Body of pancreas (tissue), 4 donors: ENCODE results near the gene KNOP1. TPM values are rescaled to one million over a fixed set of nuclear protein-coding genes. Genes with fewer than 3 reads are reported as not detected.

Source experiments
- ATAC-seq: fragments of 150-250 bp; one replicate; pipeline ENCODE4 v1.9.1; 2016
- DNase-seq, 4 donors: peaks; one replicate each; pipeline ENCODE4 v3.0.0-alpha.2; 2019
- H3K27ac ChIP-seq, 4 donors: fragments of 200-600 bp; sonication (generic); 1 replicate in 3 of 4; 2 replicates in 1 of 4; pipeline versions ENCODE4 v1.5.1 to v1.6.1; 2016 to 2019; ENCODE audit warnings: mild to moderate bottlenecking in 1 of 4, mixed read lengths in 1 of 4, moderate library complexity in 1 of 4
- H3K27me3 ChIP-seq, 2 donors: fragments of 200-600 bp; sonication (generic); one replicate each; pipeline ENCODE4 v1.6.0; 2016; ENCODE audit warnings: mild to moderate bottlenecking in 1 of 2
- H3K36me3 ChIP-seq, 2 donors: fragments of 200-600 bp; sonication (generic); replicated peaks in 1 of 2; 2 replicates each; pipeline ENCODE4 v1.5.1; 2016; ENCODE audit warnings: low read depth in 2 of 2; ENCODE audit not compliant: insufficient read depth in 1 of 2
- H3K4me1 ChIP-seq: fragments of 200-600 bp; sonication (generic); one replicate; pipeline ENCODE4 v1.6.0; 2016
- H3K4me3 ChIP-seq, 2 donors: fragments of 200-600 bp; sonication (generic); 1 replicate in 1 of 2; 2 replicates in 1 of 2; pipeline ENCODE4 v1.5.1; 2016 to 2019
- H3K9me3 ChIP-seq, 3 donors: fragments of 200-600 bp; sonication (generic); 1 replicate in 2 of 3; 2 replicates in 1 of 3; pipeline ENCODE4 v1.5.1; 2016
- POLR2A ChIP-seq, 3 donors: fragments of 450-650 bp; IDR thresholded peaks; one replicate each; pipeline ENCODE4 v1.6.1; 2016; ENCODE audit warnings: antibody characterized with exemption in 3 of 3, mild to moderate bottlenecking in 2 of 3
- WGBS, 2 donors: methylation state at CpG; one replicate each; pipeline ENCODE4 v1.1.5; 2017; 5-methylcytosine and 5-hydroxymethylcytosine counted together
- intact Hi-C: fragments of 100-400 bp; cut with DNase I; formaldehyde crosslinking; loops from one replicate; pipeline ENCODE4 v1.15.1; 2023
- total RNA-seq, 2 donors: library from RNA; depleted of rRNA; stranded (reverse); fragments of >200 nt; gene quantifications; one replicate each; pipeline ENCODE4 v1.1.0, GENCODE V29; 2016
- TF ChIP-seq, protein P1 (sequence below), 7 experiments: fragments of 450-650 bp in 4 of 7; fragments of 200-600 bp in 3 of 7; sonication (generic) in 3 of 7; IDR thresholded peaks; one replicate each; pipeline ENCODE4 v1.5.1; 2016 to 2019; ENCODE audit warnings: antibody characterized with exemption in 7 of 7

The KNOP1 gene
- total RNA-seq, 2 donors from 2014 or later = 8.6 to 12.2 TPM

DNA sequence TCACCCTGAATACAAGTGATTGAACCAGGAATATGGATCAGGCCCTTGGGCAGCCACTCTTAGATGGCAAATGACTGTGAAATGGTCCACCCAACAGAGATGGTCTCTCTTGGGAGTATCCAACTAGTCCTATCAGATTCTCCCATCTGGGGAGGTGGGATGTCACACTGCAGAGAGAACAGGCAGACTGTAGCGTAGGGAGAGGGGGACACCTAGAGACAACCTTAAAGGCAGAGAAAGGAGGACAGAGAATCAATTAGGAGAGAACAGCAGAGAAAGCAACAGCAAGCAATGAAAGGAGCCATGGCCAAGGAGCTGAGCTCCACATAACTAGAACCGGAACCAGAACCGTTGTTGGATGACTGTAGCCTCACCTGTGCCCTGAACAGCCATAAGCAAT is 37.2 kb upstream of the KNOP1 start:
- no peak for DNase-seq
- no peak for ATAC-seq
- H3K9me3 ChIP-seq = no peaks in the 10 kb centered on the region
- H3K27me3 ChIP-seq = no peaks in the 10 kb centered on the region
- TF ChIP-seq POLR2A (IDR thresholded peaks at IDR 0.05) = no peak
- TF ChIP-seq, protein P1, sequence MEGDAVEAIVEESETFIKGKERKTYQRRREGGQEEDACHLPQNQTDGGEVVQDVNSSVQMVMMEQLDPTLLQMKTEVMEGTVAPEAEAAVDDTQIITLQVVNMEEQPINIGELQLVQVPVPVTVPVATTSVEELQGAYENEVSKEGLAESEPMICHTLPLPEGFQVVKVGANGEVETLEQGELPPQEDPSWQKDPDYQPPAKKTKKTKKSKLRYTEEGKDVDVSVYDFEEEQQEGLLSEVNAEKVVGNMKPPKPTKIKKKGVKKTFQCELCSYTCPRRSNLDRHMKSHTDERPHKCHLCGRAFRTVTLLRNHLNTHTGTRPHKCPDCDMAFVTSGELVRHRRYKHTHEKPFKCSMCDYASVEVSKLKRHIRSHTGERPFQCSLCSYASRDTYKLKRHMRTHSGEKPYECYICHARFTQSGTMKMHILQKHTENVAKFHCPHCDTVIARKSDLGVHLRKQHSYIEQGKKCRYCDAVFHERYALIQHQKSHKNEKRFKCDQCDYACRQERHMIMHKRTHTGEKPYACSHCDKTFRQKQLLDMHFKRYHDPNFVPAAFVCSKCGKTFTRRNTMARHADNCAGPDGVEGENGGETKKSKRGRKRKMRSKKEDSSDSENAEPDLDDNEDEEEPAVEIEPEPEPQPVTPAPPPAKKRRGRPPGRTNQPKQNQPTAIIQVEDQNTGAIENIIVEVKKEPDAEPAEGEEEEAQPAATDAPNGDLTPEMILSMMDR (IDR thresholded peaks at IDR 0.05) = no peak
- peak overlapping the region in 3 of 4 donors; percentile 62 to 81 (median 81) for H3K27ac ChIP-seq
- intact Hi-C loops = no loop called here
- no peak overlapping the region for H3K4me3 ChIP-seq
- peaks cover 31% of the 10 kb centered on the region for H3K4me1 ChIP-seq
- WGBS, 2 donors = 89 to 100% methylated on average over 3 of the region's 3 CpGs
- H3K36me3 ChIP-seq = no peaks in the 10 kb centered on the region

DNA sequence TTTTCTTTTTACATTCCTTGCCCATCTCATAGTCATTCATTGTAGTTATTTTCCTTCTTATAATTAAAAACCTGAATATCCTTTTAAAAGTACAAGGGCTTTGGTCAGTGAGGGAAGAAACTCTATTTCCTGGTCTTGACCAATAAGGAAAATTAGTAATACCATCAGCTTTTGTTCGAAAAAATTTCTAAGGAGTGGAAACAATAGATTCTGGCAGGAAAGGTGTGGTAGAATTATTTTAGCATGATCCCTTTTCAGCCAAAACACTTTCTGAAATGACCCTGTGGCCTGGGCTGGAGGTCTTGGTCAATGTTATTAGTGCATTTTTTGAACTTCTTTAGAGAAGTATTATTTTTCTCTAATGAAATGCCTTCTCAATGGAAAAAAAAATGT is 36.6 kb upstream of the KNOP1 start:
- peaks cover 38% of the 10 kb centered on the region for H3K4me1 ChIP-seq
- H3K36me3 ChIP-seq = no peaks in the 10 kb centered on the region
- TF ChIP-seq, protein P1 (IDR thresholded peaks at IDR 0.05) = no peak
- no peak for TF ChIP-seq POLR2A (IDR thresholded peaks at IDR 0.05)
- H3K27ac ChIP-seq = peak overlapping the region in 3 of 4 donors; percentile 62 to 81 (median 81)
- no peak for DNase-seq
- ATAC-seq = peak; percentile 22
- 46 to 50% methylated on average over 1 of the region's 1 CpG for WGBS, 2 donors
- H3K27me3 ChIP-seq = no peaks in the 10 kb centered on the region
- intact Hi-C loops = no loop called here
- H3K4me3 ChIP-seq = no peak overlapping the region
- no peaks in the 10 kb centered on the region for H3K9me3 ChIP-seq

DNA sequence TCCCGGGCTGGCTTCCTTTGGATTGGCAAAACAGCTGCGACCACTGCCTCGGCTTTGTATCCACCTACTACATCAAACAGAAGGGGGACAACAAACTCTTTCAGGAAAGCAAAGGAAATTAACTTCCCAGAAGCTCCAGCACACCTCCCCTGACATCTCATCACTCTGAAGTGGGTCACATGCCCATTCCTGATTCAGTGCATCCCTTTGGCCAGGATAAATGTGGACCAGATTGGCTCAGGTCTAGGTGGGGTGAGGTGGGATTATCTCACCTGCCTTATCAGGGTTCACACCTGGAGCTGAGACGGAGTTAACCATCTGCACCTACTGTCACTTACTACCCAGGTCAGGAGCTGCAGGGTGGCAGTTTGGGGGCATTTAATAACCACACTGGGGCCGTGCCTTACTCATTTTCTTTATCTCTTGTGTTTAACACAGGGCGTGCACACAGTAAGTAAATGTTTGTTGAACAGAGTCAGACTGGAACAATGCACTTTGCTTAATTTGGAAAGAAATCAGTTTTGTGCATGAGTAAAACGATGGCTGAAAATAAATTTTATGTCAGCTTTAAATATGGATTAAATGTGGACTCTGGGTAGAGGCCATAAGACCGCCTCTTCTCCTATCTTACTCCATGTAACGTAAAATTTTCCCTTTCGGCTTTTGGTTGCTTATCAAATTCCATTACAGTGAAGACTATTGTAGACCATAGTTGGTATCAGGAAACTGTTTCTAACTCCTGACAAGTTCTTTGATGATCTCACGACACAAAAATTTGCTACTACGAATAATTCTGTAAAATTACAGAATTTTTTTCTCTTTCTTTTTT is 36.0 kb upstream of the KNOP1 start:
- Histone ChIP-seq H3K4me3 (no peak overlapping the region), H3K27me3 (no peaks in the 10 kb centered on the region), H3K27ac (peak overlapping the region; percentile 62 to 85 (median 81)), H3K9me3 (no peaks in the 10 kb centered on the region), H3K4me1 (peaks cover 44% of the 10 kb centered on the region), H3K36me3 (no peaks in the 10 kb centered on the region)
- ATAC-seq (peak; percentile 87), DNase-seq (peak in 3 of 4 donors; percentile 18 to 33 (median 24))
- WGBS, 2 donors = 22 to 30% methylated on average over 12 of the region's 12 CpGs
- TF ChIP-seq, protein P1 (IDR thresholded peaks at IDR 0.05) = no peak
- TF ChIP-seq POLR2A (IDR thresholded peaks at IDR 0.05) = no peak
- intact Hi-C loops = no loop called here

DNA sequence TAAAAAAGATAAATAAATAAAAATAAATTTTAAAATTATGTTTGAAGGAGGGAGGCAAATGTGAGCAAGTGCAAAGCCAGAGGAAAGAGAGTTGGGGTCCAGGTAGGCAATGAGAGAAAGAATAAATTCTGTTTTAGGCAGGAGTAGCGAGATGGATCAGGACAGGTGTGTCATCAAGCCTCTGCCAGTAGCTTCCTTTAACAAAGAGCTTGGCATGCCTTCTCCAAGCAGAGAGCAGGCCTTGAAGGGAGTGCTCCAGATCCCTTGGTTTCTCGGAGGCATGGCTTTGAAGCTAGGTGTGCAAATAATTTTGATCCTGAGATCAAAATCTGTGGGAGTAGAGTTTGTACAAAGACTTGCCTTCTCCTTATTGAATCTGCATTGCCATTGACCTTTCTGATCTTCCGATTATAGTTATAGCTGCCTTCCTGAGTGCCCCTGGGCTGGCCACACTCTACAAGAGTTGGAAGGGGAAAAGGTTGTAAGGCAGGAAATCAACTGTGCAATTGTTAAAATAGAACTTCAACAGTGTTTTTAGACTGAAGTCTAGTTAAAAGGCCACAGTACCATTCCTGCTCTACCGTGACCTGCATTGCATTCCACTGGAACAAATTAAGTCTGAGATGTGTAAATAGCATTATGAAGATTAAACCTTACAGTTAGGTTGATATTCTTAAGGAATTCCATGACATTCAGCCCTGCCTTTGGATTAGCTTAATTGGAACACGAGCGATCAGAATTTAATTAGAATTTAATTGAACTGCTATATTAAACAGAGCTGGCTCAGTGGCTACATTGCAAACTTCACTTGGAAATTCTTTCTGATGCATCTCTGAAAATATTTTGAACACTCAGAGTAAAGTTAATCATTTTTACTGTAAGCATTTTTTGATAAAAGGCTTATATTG is 33.7 kb upstream of the KNOP1 start:
- DNase-seq = no peak
- Histone ChIP-seq H3K36me3 (no peaks in the 10 kb centered on the region), H3K27ac (peak overlapping the region in 3 of 4 donors; percentile 15 to 81 (median 62)), H3K4me3 (no peak overlapping the region), H3K27me3 (no peaks in the 10 kb centered on the region), H3K9me3 (no peaks in the 10 kb centered on the region), H3K4me1 (peaks cover 57% of the 10 kb centered on the region)
- intact Hi-C loops = no loop called here
- 70 to 71% methylated on average over 6 of the region's 6 CpGs for WGBS, 2 donors
- ATAC-seq = no peak
- no peak for TF ChIP-seq POLR2A (IDR thresholded peaks at IDR 0.05)
- TF ChIP-seq, protein P1 (IDR thresholded peaks at IDR 0.05) = no peak
